Bone marrow (tissue), 2 donors: ENCODE data around the gene OR4F6.
"Not testable (repeated sequence)": the region's sequence is repeated elsewhere in the genome, so short reads cannot be mapped to it uniquely, and the experiment has no call there.

Experiments used
- DNase-seq, 2 donors: peaks; one replicate each; lab custom pipeline; 2025; lab: John Stamatoyannopoulos, UW

Gene OR4F6, protein sequence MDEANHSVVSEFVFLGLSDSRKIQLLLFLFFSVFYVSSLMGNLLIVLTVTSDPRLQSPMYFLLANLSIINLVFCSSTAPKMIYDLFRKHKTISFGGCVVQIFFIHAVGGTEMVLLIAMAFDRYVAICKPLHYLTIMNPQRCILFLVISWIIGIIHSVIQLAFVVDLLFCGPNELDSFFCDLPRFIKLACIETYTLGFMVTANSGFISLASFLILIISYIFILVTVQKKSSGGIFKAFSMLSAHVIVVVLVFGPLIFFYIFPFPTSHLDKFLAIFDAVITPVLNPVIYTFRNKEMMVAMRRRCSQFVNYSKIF

DNA sequence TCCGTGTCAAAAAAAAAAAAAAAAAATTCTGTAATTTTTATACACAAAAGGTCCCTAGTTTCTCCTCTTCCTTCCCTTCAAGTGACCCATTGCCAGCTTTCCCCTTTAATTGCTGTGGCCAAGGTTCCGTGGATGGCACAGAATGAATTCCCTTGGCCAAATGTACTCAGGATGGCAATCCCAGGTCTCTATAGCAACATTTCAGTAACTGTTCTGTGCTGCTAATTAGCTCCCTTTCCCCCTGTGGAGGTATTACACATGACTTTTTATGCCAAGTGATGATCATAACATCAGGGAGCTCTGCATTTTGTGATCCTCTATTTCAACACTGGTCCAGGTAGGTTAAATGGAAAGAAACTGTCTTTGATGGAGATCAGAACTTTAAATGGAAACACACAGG lies at the start of gene OR4F6:
TSS of gene OR4F6 (plus strand) at position 301 of the 400 bp plus-strand sequence. CDS start 2,211 bp downstream, outside the sequence.
- no peak for DNase-seq

DNA sequence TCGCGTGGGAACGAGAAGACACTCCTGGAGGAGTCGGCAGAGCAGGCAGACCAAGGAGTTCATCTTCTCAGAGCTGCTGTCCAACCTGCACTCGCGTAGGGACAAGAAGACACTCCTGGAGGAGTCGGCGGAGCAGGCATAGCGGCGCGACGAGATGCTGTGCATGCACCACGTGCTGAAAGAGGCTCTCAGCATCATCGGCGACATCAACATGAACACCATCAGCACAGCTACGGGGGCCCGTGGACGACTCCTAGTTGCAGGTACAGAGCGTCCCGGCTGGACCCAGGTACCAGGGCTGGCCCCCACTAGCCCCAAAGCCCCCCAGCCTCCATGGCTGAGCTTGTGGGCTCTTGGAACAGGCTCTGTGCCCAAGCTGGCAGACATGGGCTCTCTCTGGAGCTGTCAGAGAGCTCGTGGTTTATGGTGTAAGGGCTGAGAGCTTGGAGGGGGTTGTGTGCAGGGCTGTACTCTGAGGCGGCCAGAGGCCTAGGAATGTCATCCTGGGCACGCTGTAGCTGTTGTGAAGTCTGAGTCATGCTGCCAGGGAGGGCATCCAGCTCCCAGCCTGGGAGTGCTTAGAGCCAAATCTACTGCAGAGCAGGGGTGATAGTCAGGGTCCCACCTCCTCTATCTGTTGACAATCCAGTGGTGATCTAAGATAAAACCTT lies 38.5 kb upstream of the OR4F6 start:
- DNase-seq: not testable (repeated sequence)

DNA sequence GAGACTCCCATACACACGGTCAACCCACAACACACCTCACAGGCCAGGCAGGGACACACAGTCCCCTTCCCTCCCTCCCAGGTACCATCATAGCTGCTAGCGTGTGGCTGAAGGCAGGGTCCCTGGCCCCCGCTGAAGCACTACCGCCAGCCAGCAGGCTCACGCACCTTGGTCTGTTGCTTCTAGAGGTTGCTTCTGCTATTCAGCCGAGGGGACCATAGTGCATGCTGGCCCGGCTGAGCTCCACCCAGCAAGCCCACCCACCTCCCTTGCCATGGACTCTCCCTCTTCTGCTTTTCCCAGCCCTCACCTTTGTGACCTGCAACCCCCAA lies 38.0 kb upstream of the OR4F6 start:
- not testable (repeated sequence) for DNase-seq

DNA sequence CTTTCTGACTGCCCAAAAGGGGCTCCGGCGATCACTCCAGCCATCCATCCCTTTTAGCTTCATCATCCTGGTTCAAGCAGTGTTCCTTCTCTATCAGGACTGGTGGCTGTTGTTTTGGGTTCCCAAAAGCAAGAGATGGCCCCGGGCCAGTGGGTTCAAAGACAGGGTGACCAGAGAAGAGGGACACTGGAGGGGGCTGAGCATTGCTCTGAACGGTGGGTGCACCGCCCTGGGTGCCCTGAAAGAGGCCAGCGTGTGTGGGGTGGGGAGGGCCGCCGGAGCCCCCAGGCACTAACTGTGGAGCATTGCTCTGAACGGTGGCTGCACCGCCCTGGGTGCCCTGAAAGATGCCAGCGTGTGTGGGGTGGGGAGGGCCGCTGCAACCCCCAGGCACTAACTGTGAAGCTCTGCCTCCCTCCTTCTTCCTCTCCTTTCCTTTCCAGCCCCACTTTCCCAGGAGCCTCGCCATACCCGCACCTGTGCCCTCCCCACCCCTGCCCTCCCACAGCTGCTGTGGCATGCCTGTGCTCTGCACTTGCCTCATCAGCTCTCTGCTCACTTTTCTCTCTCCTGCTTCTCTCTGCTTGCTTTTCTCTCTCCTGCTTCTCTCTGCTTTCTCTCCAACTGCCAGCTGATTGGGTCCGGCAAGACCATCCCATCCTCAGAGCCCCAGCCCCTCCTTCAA lies 37.4 kb upstream of the OR4F6 start:
- no peak for DNase-seq

DNA sequence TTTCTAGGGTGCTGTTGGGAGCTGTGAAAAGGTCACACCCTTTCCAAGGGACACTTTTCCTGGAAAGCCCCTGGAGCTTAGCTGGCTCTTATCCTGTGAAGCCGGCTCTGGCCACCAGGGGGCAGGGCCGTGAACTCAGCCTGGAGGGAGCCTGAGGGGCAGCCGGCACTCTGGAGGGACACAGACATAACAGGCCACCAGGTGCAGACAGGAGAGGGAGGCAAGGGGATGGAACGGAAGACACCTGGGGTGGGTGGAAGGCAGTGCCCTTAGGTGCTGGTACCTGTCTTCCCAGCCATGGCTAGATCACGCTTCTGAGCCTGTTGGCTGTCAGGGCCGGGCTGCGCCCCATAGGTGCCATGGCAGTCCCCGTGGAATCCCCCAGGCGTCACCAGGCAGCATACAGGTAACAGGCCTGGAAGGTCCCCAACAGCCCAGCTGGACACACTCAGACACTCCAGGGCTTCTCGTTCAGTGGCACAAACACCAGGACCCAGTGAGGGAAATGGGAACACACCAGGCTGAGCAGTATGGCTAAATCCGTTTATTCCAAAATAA lies 36.1 kb upstream of the OR4F6 start:
- not testable (repeated sequence) for DNase-seq

DNA sequence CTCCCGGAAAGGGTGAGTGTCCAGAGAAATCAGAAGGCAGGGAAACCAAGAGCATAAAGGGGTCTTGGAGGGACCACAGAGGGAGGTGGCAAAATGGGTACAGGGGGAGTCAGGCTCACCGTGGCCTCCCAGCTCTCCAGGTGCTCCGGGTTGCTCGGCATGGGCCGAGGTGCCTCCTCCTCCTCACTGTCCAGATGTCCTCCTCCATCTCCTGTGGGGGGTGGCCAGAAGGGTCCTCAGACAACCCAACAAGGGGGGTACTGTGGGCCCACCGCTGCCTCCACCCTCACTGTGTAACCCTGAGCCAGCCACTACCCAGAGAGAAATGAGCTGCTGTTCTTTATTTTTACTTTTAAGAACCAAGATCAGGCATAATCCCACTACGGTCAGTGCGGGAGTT lies 30.4 kb upstream of the OR4F6 start:
- no peak for DNase-seq

DNA sequence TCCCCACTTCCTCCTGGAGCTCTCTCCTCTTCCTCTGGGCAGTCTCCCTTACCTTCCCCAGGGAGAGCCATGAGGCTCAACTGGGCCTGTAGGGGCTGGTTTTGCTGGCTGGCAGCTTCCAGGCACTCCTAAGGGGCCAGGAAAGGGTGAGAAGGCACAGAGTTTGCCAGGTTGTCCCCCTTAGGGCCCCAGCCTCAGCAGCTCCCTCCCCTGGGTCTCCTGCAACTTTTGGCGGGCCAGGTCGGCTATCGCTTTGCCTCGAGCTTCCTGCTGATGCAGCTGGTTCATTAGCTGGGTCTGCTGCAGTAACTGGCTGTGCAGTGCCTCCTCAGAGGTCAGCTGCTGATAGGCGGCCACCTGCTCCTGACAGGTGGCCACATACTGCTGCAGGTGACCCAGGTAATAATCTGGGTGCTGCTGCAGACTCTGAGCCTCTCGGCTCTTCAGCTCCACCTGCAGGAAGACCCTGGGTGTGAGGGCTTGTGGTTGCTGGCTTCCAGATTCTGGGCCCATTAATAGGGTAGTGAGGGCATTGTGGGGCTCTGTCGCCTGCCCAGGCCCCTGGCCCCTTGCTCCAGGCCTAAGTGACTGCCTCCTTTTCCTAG lies 29.7 kb upstream of the OR4F6 start:
- DNase-seq: no peak

DNA sequence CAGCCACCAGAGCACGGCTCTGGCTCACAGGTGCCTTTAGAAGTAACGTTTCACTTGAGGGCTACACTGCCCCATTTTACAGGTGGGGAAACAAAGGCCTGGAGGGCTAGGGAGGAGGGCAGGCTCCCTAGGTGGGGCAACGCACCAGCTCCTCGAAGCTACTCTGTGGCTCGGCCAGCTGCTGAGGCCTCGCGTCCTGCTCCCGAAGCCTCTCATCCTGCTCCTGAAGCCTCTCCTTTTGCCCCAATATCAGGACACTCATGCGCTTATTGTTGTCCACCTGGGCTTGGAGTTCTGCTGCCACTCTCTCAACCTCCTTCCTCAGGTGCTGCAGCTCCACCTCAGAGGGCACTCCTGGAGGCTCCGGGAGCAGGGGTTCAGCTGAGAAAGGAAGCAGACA lies 28.2 kb upstream of the OR4F6 start:
- DNase-seq: no peak

DNA sequence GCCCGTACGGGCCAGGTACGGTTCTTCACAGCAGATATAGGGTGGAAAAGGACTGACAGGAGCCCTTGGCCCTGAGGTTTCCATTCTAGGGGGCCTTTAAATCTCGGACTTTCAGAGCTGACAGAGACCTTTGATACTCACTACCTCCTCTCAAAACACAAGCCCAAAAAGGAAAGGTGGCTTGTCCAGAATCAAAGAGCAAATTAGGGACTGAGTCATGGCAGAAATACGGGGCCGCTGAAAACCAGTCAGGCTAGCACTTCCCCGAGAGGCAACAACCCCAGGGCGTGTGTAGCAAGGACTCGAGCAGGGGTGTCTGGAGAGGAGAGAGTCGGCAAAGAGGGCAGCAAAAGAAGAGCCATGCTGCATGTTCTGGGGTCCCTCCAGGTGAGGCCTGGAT lies 24.7 kb upstream of the OR4F6 start:
- not testable (repeated sequence) for DNase-seq

DNA sequence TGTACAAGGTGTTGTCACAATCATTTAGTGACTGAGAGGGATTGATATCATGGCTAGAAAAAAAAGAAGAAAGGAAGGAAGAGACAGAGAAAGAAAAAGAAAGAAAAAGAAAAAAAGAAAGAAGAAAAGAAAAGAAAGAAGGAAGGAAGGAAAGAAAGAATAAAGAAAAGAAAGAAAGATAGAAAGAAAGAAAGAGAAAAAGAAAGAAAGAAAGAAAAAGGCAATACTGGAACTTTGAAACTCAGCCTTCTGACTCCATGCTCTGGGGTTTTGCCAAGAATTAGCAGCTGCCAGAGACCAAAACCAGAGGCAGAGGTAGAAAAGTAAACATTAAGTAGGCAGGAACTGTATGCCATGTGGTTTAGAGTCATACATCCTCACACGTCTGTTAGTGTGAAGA lies 23.1 kb upstream of the OR4F6 start:
- not testable (repeated sequence) for DNase-seq

DNA sequence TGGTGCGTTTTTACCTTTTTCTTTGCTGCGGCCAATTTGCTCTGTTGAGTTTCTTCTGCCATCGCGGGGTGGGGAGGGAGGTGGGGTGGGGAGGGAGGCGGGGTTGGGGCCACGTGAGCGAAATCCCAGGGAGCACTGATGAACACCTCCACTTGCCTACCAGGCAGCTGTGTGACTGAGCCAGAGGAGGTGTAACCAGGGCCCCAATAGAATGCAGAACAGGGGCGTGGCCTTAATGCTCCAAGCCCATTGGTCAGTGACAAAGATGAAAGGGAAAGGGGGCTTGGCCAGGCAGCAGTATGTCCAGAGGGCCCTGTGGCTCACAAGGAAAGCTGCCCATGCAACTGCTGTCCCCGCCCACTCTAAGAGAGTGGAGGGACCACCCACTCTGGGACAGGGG lies 21.4 kb upstream of the OR4F6 start:
- no peak for DNase-seq

DNA sequence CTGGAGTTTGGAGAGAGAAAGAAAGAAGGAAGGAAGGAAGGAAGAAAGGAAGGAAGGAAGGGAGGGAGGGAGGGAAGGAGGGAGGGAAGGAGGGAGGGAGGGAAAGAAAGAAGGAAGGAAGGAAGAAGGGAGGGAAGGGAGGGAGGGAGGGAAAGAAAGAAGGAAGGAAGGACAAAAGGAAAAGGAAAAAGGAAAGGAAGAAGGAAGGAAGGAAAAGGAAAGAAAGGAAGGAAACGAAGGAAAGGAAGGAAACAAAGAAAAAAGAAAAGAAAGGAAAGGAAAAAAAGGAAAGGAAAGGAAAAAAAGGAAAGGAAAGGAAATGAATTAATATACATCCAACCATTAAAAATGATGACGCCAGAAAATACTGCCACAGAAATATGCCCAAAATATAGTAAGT lies 18.7 kb upstream of the OR4F6 start:
- DNase-seq: no peak

DNA sequence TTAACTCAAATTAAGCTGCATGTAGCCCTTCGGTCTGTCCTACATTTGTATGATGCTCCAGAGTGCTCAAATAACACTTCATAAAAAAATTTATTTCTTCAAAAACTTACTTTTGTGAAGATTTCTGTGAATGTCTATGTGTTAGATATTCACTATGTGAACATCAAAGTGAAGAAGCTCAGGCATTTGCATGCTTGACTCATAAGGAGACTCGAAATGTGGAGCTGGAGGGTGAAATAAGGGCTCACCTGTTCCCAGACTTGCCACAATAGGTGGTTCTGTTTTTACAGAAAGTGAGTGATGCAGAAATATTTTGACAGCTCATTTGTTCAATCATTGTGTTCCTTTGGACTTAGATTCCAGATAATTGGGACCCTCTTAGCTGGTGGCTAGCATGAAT lies 16.9 kb upstream of the OR4F6 start:
- not testable (repeated sequence) for DNase-seq

DNA sequence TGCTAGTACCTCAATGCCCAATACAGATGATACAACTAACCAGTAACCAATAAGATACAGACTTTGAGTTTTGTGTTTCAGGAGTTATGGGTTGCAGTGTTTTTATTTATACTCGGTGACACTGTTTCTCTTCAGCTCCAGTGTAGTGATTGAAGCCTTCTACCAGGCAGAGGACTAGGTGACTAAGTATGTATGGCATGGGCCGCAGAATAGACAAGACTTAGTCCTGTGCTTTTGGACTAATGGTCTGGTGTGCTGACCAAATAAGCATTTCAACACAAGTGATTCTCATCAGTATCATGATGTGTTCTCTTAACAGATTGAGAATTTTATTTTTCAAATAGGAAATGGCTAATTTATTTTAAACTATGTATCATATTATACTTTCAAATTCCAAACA lies 15.3 kb upstream of the OR4F6 start:
- DNase-seq: not testable (repeated sequence)

DNA sequence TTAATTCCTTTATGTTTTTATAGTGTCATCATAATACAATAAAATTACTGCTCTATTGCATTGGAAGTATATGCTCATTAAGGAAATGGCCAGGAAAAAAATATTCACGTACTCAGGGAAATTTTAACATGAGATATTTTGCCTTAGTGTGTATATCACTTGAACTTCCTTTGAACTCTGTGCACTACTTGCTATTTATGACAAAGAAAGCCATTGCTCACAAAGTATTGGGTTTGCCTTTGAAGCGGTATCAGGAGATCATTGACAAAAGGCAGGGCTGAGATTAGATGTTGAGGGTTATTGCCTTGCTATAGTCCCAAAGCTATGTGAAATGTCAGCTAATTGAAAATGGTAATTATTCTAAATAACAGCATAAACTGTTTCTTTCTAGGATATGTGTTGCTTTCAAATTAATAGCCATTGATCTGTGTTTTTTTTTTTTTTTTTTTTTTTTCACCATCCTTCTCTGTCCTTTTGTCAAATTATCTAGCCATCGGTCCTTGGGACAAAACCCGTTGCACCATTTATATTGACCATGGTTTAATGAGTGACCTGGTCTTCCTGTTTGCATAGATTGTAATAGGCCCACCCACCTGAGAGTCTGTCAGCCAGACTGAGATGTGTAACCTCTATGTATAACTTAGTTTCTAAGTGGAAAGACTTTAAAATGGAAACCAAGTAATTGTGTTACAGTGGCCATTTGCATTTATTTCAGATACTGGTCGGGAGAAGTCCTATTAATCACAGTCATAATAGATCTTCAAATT lies 14.6 kb upstream of the OR4F6 start:
- DNase-seq: not testable (repeated sequence)

DNA sequence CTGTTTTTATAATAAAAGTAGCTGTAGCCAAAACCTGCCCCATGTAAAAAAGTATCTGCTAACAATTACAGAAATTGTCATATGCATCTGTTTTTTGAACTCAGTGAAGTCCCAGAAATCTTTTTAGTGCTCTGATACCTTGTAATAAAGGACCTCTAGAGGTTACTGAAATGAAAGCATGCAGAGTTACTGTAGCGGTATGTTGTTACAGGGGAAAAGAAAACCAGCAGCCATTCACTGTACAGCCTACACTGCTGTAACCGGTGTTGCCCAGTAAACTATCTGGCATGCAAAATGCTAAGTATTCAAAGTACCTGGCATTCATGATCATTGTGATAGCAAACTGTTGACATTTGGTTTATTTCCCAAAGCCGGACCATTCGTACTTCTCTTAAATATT lies 12.6 kb upstream of the OR4F6 start:
- DNase-seq: not testable (repeated sequence)

DNA sequence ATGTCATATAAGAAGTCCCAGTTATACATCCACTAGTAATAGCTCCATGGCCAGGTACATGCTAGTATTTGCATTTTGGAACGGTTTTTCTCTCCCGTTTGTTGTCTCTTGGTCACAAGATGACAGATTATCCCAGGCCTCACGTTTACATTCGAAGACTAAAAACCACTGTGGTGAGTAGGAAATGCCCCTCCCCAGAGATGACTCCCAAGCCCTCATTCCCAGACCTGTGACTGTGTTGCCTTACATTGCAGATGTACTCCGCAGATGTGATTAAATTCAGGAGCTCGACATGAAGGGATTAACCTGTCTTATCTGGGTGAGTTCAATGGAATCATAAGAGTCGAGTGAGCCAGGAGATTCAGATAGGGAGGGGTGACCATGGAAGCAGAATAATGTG lies 9.3 kb upstream of the OR4F6 start:
- not testable (repeated sequence) for DNase-seq

DNA sequence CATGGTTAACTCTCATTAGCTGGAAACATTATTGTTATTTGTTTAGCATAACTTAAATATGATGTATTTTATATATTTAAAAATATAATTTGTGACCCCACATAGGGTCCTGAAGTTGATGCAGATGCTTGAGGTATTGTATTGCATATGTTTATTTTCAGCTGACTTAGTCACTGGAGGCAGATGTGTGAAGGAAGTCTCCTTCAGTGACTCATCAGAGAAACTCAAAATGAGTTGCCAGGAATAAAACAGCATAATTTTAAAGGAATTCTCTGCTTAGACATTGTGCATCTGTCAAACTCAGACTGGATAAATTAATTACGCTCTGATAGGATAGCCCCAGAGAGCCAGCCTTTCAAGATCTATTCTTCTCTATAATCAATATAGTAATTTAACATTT lies 7.9 kb upstream of the OR4F6 start:
- no peak for DNase-seq

DNA sequence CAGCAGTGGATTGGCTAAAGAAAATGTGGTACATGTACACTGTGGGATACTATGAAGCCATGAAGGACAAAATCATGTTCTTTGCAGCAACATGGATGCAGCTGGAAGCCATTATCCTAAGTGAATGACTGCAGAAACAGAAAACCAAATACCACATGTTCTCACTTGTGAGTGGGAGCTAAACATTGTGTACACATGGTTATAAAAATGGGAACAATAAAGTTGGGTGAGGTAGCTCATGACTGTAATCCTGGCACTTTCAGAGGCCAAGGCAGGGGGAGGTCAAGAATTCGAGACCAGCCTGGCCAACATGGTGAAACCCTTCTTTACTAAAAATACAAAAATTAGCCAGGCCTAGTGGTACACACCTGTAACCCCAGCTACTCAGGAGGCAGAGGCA lies 3.6 kb upstream of the OR4F6 start:
- no peak for DNase-seq

DNA sequence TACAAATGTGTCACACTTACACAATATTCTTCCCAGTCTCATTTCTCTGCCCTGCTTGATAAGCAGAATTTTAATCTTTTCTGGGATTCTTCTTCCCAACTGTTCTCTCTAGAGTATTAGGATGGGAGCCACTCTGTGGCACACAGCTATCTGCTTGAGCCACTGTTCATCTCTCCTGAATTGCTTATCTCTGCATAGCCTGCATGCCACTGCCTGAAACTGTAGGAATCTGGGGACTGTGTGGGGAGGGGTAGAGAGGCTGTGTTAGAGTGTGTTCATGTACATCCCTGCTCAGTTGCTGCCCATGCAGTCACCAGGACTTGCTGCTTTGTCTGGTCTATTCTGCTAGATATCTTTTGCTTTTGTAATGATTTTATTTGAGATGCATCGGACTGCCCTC lies 2.3 kb upstream of the OR4F6 start:
- no peak for DNase-seq

DNA sequence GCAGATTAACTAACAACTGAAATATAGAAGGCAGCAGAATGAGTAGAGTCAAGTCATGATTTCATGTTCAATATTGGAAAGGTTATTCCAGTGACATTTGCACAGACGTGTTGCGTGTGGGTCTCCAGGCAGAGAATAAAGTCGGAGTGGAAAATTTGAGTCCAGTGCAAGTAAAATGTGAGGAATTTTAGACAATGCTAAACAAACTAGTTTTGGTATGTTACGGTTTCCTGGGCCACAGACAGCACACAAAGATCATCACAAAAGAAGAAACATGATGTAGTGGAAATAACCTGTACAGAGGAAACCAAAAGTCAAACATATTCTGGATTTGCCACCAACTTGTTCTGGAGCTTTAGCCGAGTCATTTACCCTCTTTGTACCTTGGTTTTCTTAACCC lies 367 bp downstream of the OR4F6 start:
- no peak for DNase-seq

DNA sequence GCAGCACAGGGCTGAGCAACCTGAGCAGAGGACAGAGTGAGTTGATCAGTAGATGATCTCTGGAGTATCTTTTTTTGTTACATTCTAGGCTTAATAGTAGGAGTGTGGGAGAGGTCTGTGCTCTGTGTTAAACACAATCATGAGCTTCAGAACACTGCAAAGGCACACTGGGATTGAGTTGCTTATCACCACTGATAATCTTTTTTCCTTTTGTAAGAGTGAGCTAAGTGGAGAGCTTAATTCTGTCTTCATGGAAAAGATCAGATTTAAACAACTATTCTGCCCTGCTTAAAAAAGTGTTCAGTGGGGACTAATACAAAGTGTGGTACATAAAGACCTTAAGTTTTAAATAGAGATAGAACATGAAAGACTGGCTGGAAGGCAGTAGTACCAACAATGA lies 1.1 kb downstream of the OR4F6 start:
- no peak for DNase-seq
